ENCODE data around the gene WDR27.

DNA sequence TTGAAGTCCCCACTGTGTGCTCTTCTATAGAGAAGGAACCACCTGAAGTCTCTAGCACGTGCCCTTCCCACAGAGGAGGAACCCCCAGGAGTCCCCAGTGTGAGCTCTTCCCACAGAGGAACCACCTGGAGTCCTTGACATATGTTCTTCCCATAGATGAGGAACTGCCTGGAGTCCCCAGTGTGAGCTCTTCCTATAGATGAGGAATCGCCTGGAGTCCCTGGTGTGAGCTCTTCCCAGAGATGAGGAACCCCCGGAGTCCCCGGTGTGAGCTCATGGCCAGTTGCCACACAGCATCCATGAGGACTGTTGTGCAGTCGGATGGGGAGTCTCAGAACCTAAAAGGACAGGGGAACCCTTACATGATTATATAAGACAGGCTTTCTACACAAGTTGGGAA lies 290.1 kb downstream of the WDR27 start:
- TF ChIP-seq POLR2A (IDR thresholded peaks at IDR 0.05; ENCODE audit: low read length) (no peak), GATA1 (IDR thresholded peaks at IDR 0.05; ENCODE audit: low read depth, low read length) (no peak)

All from erythroblast (primary cell).